Neural cell (in vitro differentiated cells): Measurements from ENCODE around the gene NPIPB2. TPM values are rescaled to one million over a fixed set of nuclear protein-coding genes. Genes with fewer than 3 reads are reported as not detected.

Source experiments
- H2AFZ ChIP-seq: fragments of 200-600, 300-800 bp; sonication (generic), shearing (Covaris generic); 2 replicates; pipeline ENCODE4 v1.6.0; 2014; ENCODE audit warnings: low read depth, mild to moderate bottlenecking, antibody characterized with exemption, low read length, moderate library complexity
- H3F3A ChIP-seq: fragments of 200-600 bp; shearing (Covaris generic); 2 replicates; pipeline ENCODE4 v1.6.1; 2016; ENCODE audit warnings: mild to moderate bottlenecking, moderate library complexity, mixed read lengths, antibody characterized with exemption, low read length; ENCODE audit not compliant: insufficient read depth, poor library complexity, severe bottlenecking
- H3K27ac ChIP-seq: fragments of 200-600, 300-800 bp; sonication (generic), shearing (Covaris generic); 2 replicates; pipeline ENCODE4 v1.5.1; 2014; ENCODE audit warnings: mild to moderate bottlenecking, low read length, moderate library complexity
- H3K27me3 ChIP-seq: fragments of 300-800, 200-600 bp; sonication (generic), shearing (Covaris generic); 2 replicates; pipeline ENCODE4 v1.6.0; 2014; ENCODE audit warnings: mild to moderate bottlenecking, low read depth, low read length, moderate library complexity; ENCODE audit not compliant: insufficient read depth
- H3K36me3 ChIP-seq: fragments of 300-800, 200-600 bp; sonication (generic), shearing (Covaris generic); 2 replicates; pipeline ENCODE4 v1.5.1; 2014; ENCODE audit warnings: mild to moderate bottlenecking, antibody characterized with exemption, low read length, moderate library complexity; ENCODE audit not compliant: insufficient read depth
- H3K4me2 ChIP-seq: fragments of 300-800, 200-600 bp; sonication (generic), shearing (Covaris generic); 2 replicates; pipeline ENCODE4 v1.6.0; 2014; ENCODE audit warnings: mild to moderate bottlenecking, low read length
- H3K4me3 ChIP-seq: fragments of 300-800, 200-600 bp; sonication (generic), shearing (Covaris generic); 2 replicates; pipeline ENCODE4 v1.5.1; 2014; ENCODE audit warnings: mild to moderate bottlenecking, low read length, moderate library complexity
- H3K79me2 ChIP-seq: fragments of 200-600 bp; shearing (Covaris generic); replicated peaks from 2 replicates; pipeline ENCODE4 v1.6.0; 2014; ENCODE audit warnings: mild to moderate bottlenecking, low read length, moderate library complexity; ENCODE audit not compliant: insufficient read depth
- H3K9ac ChIP-seq: fragments of 300-800, 200-600 bp; sonication (generic), shearing (Covaris generic); 2 replicates; pipeline ENCODE4 v1.6.1; 2016; ENCODE audit warnings: mild to moderate bottlenecking, low read length, mixed read lengths
- H3K9me2 ChIP-seq: fragments of 200-600 bp; shearing (Covaris generic); 2 replicates; pipeline ENCODE4 v1.6.1; 2016; ENCODE audit warnings: mild to moderate bottlenecking, low read length, mixed read lengths; ENCODE audit not compliant: insufficient read depth
- H3K9me3 ChIP-seq: fragments of 200-600, 300-800 bp; sonication (generic), shearing (Covaris generic); 2 replicates; pipeline ENCODE4 v1.6.1; 2016; ENCODE audit warnings: mild to moderate bottlenecking, mixed run types, low read length, moderate library complexity, mixed read lengths
- H4K20me1 ChIP-seq: fragments of 200-600 bp; shearing (Covaris generic); 2 replicates; pipeline ENCODE4 v1.6.1; 2016; ENCODE audit warnings: mild to moderate bottlenecking, mixed run types; ENCODE audit not compliant: insufficient read depth
- EP300 ChIP-seq: fragments of 450-650 bp; conservative IDR thresholded peaks from 2 replicates; pipeline ENCODE4 v1.6.1; 2014; ENCODE audit warnings: antibody characterized with exemption, mild to moderate bottlenecking, moderate library complexity; ENCODE audit not compliant: poor library complexity, severe bottlenecking
- EZH2 ChIP-seq: fragments of 200-600, 300-800 bp; shearing (Covaris generic), sonication (generic); IDR thresholded peaks from 2 replicates; pipeline ENCODE4 v1.6.1; 2014; ENCODE audit warnings: antibody characterized with exemption, low read length, borderline replicate concordance, mild to moderate bottlenecking; ENCODE audit not compliant: insufficient read depth, poor library complexity, severe bottlenecking
- MXI1 ChIP-seq: fragments of 450-650 bp; conservative IDR thresholded peaks from 2 replicates; pipeline ENCODE4 v1.6.1; 2014; ENCODE audit warnings: antibody characterized with exemption, mild to moderate bottlenecking; ENCODE audit not compliant: poor library complexity, severe bottlenecking
- POLR2AphosphoS5 ChIP-seq: IDR thresholded peaks from 2 replicates; pipeline ENCODE4 v1.6.1; 2012
- RAD21 ChIP-seq: fragments of 450-650 bp; conservative IDR thresholded peaks from 2 replicates; pipeline ENCODE4 v1.6.1; 2014; ENCODE audit warnings: antibody characterized with exemption, mild to moderate bottlenecking, moderate library complexity
- SMC3 ChIP-seq: fragments of 450-650 bp; conservative IDR thresholded peaks from 2 replicates; pipeline ENCODE4 v1.6.1; 2014; ENCODE audit warnings: antibody characterized with exemption, mild to moderate bottlenecking, moderate library complexity; ENCODE audit not compliant: poor library complexity
- TAF1 ChIP-seq: IDR thresholded peaks from 2 replicates; pipeline ENCODE4 v1.6.1; 2012; ENCODE audit warnings: low read depth
- polyA plus RNA-seq: library from polyadenylated mRNA; depleted of rRNA; stranded (reverse); fragments of >200 nt; gene quantifications from 2 replicates; pipeline ENCODE4 v1.2.3, GENCODE V29; 2014
- small RNA-seq, 3 experiments: library from RNA; depleted of rRNA; stranded (forward); fragments of <200 nt; gene quantifications; one replicate each; pipeline ENCODE3, GENCODE V24; 2012
- TF ChIP-seq, protein P1 (sequence below): fragments of 450-650 bp; IDR thresholded peaks from 2 replicates; pipeline ENCODE4 v1.5.1; 2014; ENCODE audit warnings: antibody characterized with exemption, mild to moderate bottlenecking, moderate library complexity; ENCODE audit not compliant: poor library complexity, severe bottlenecking
- TF ChIP-seq, protein P2 (sequence below): IDR thresholded peaks from 2 replicates; pipeline ENCODE4 v1.6.1; 2012; ENCODE audit warnings: borderline replicate concordance

Gene NPIPB2
- polyA plus RNA-seq, 1 donor from 2014 or later, result 0.82 TPM

DNA sequence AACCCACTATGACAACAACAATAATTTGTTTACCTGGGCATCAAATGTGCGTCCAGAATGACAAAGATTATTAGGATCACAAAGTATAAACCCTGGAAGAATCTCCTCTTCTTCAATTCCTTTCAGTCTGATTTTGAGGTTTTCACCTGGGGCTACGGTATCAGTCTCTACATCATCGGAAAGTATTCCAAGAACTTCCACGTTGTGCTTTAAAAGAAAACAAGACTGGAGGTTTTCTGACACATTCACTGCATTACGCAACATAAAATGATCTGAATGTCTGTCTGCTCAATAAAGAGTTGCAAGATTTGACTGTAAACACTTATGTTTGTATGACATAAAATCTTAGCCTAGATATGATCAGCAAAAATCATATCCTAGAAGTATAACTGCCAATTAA is 64.5 kb downstream of the NPIPB2 start:
- Histone ChIP-seq H3K79me2 (no peaks in the 10 kb centered on the region), H3K4me3 (no peak overlapping the region), H3K9me3 (no peaks in the 10 kb centered on the region), H3K9me2 (no peaks in the 10 kb centered on the region), H3K9ac (no peak overlapping the region), H4K20me1 (no peaks in the 10 kb centered on the region), H2AFZ (no peak overlapping the region), H3K4me2 (no peak overlapping the region), H3F3A (no peaks in the 10 kb centered on the region), H3K27me3 (no peaks in the 10 kb centered on the region), H3K36me3 (no peaks in the 10 kb centered on the region), H3K27ac (no peak overlapping the region)
- no peak for TF ChIP-seq EP300
- TF ChIP-seq MXI1, result no peak
- TF ChIP-seq SMC3, result no peak
- TF ChIP-seq TAF1, result no peak
- TF ChIP-seq, protein P1, sequence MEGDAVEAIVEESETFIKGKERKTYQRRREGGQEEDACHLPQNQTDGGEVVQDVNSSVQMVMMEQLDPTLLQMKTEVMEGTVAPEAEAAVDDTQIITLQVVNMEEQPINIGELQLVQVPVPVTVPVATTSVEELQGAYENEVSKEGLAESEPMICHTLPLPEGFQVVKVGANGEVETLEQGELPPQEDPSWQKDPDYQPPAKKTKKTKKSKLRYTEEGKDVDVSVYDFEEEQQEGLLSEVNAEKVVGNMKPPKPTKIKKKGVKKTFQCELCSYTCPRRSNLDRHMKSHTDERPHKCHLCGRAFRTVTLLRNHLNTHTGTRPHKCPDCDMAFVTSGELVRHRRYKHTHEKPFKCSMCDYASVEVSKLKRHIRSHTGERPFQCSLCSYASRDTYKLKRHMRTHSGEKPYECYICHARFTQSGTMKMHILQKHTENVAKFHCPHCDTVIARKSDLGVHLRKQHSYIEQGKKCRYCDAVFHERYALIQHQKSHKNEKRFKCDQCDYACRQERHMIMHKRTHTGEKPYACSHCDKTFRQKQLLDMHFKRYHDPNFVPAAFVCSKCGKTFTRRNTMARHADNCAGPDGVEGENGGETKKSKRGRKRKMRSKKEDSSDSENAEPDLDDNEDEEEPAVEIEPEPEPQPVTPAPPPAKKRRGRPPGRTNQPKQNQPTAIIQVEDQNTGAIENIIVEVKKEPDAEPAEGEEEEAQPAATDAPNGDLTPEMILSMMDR, result no peak
- no peak for TF ChIP-seq POLR2AphosphoS5
- TF ChIP-seq EZH2, result no peak
- no peak for TF ChIP-seq RAD21
- TF ChIP-seq, protein P2, sequence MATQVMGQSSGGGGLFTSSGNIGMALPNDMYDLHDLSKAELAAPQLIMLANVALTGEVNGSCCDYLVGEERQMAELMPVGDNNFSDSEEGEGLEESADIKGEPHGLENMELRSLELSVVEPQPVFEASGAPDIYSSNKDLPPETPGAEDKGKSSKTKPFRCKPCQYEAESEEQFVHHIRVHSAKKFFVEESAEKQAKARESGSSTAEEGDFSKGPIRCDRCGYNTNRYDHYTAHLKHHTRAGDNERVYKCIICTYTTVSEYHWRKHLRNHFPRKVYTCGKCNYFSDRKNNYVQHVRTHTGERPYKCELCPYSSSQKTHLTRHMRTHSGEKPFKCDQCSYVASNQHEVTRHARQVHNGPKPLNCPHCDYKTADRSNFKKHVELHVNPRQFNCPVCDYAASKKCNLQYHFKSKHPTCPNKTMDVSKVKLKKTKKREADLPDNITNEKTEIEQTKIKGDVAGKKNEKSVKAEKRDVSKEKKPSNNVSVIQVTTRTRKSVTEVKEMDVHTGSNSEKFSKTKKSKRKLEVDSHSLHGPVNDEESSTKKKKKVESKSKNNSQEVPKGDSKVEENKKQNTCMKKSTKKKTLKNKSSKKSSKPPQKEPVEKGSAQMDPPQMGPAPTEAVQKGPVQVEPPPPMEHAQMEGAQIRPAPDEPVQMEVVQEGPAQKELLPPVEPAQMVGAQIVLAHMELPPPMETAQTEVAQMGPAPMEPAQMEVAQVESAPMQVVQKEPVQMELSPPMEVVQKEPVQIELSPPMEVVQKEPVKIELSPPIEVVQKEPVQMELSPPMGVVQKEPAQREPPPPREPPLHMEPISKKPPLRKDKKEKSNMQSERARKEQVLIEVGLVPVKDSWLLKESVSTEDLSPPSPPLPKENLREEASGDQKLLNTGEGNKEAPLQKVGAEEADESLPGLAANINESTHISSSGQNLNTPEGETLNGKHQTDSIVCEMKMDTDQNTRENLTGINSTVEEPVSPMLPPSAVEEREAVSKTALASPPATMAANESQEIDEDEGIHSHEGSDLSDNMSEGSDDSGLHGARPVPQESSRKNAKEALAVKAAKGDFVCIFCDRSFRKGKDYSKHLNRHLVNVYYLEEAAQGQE, result no peak

Small RNA genes within 50 kb of the gene (small RNA-seq; reads per million reads assigned to genes)
- gene AC007216.5, result 0 reads per million in 3 experiments
- 0.39 to 3.0 (median 2.3) reads per million in 3 experiments for gene COX6CP1
- 0 reads per million in 3 experiments for gene UBL5P4

Other genes starting within 250 kb of the NPIPB2 start
- 10.9 and 18.2 TPM in 2 replicates for gene TXNDC11, start 199.2 kb downstream of the NPIPB2 start, polyA plus RNA-seq
- gene ZC3H7A, start 144.8 kb downstream of the NPIPB2 start, polyA plus RNA-seq, result 53.7 and 67.7 TPM in 2 replicates
- gene RSL1D1, start 90.5 kb downstream of the NPIPB2 start, polyA plus RNA-seq, result 61.2 and 70.9 TPM in 2 replicates
- 31.0 and 31.3 TPM in 2 replicates for gene GSPT1, start 26.1 kb downstream of the NPIPB2 start, polyA plus RNA-seq
- not detected in 2 replicates for gene TNFRSF17, start 23.2 kb upstream of the NPIPB2 start, polyA plus RNA-seq
- gene SNX29, start 34.7 kb upstream of the NPIPB2 start, polyA plus RNA-seq, result 4.4 and 8.1 TPM in 2 replicates